ENCODE data around the gene ABHD1.
"Not testable (repeated sequence)": the region's sequence is repeated elsewhere in the genome, so short reads cannot be mapped to it uniquely, and the experiment has no call there.

ABHD1 gene

DNA sequence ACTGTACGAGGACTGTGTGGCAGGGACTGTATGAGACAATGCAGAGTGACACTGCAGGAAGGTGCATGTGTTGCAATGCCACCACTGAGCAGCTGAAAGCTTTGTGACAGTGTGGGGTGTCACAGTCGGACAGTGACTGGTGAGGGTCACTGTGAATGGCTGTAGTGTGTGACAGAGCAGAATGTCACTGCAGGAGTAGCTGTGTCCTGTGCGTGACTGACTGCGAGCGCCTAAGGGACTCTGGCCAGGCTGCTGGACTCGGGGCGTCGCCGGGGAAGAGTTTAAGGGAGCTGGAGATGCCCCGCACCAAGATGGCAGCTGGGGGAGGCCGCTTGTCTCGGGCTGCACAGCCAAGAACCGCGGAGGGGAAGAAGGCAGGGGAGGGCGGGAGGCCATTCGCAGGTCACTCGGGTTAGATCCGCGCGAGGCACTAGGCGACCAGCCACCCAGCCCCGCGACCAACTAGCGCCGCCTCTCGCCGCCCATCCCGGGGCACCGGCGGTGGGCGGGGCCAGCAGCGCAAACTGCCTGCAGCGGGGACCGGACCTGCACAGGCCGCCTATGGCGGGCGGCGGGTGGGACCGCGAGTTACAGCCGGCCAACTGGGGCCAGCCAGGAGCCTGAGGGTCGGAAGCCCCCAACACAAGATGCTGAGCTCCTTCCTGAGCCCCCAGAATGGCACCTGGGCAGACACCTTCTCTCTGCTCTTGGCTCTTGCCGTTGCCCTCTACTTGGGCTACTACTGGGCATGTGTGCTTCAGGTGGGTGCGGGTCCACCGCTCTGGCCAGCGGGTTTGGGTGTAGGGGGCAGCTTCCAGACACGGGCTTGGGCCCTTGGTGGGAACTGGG lies at the start of gene ABHD1:
Gene ABHD1, plus strand, starts transcription at position 514 of the 849 bp plus-strand sequence. Its CDS starts 134 bp downstream, at position 648.
- DNase-seq, result peak; percentile 58

DNA sequence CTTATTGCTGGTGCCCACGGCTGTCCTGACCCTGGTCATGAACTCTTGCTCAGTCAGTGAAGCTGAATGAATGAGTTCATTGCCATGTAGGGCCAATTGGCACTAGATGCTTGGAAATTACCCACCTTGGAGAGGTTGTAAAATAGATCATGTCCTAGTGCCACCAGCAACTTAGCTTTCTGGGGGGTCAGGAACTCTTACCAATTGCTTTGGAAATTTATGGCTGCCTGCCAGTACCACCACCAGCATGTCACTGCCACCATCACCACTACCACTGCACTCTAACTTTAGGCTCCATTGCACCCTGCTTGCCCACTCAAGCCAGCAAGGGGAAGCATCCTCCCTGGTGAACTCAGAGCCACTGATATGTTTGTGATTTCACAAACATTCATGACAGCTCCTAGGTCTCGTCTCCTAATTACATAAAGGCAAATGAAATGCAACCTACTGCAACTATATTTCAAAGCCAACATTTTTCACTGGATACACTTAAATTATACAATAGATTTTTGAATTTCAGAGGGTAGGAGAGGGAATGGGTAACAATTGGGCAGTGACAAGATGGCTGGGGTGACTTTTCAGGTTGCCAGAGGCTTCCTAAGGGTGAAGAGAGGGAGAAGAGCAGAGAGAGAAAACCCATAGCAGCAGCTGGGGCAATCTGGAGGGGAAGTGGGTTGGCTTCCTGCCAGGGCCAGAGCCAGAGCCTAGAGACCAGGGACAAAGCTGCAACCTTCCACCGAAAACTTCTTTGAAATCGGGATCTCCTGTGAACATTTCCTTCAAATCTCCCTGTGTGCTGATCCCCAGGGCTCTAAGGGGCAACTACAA lies 48.7 kb upstream of the ABHD1 start:
- peak; percentile 32 for DNase-seq

DNA sequence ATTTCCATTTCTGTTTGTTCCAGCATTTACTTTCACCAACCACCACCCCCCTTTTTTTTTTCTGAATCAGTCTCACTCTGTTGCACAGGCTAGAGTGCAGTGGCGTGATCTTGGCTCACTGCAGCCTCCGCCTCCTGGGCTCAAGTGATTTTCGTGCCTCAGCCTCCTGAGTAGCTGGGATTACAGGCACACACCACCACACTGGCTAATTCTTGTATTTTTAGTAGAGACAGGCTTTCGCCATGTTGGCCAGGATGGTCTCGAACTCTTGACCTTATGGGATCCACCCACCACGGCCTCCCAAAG lies 48.1 kb upstream of the ABHD1 start:
- DNase-seq, result not testable (repeated sequence)

DNA sequence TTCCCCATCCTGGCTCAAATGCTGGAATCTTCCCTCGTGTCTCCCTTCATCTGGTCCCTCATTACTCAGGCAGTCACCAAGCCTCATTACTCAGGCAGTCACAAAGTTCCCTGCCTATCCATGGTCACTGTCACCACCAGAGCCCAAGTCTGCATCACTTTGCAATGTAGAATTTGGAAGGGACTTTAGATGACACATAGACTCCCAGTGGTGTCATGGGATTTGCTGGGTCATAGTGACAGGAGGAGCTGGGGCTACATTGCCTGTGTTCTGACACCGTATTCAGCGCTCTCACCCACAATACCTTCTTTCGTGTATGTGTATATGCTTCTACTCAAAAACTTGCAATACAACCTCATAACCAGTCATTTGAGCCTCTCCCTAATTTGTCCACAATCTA lies 47.3 kb upstream of the ABHD1 start:
- DNase-seq, result no peak

DNA sequence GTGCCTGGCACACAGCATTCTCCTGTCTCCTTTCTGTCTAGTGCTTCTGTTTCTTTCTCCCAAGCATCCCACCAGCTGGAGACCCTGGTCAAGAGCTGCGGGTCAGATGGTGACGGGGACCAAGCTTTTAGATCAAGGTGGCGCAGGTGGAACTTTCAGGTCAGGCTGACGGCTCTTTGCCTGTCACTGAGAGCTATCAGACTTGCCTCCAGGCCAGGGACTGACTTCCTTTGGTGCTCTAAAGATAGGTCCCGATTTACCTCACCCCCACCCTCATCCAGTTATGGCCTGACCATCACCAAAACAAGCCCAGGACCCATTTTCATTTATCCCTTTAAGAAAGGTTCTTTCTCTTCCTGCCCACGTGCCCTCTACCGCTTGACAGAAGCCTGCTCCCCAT lies 46.4 kb upstream of the ABHD1 start:
- DNase-seq, result no peak

DNA sequence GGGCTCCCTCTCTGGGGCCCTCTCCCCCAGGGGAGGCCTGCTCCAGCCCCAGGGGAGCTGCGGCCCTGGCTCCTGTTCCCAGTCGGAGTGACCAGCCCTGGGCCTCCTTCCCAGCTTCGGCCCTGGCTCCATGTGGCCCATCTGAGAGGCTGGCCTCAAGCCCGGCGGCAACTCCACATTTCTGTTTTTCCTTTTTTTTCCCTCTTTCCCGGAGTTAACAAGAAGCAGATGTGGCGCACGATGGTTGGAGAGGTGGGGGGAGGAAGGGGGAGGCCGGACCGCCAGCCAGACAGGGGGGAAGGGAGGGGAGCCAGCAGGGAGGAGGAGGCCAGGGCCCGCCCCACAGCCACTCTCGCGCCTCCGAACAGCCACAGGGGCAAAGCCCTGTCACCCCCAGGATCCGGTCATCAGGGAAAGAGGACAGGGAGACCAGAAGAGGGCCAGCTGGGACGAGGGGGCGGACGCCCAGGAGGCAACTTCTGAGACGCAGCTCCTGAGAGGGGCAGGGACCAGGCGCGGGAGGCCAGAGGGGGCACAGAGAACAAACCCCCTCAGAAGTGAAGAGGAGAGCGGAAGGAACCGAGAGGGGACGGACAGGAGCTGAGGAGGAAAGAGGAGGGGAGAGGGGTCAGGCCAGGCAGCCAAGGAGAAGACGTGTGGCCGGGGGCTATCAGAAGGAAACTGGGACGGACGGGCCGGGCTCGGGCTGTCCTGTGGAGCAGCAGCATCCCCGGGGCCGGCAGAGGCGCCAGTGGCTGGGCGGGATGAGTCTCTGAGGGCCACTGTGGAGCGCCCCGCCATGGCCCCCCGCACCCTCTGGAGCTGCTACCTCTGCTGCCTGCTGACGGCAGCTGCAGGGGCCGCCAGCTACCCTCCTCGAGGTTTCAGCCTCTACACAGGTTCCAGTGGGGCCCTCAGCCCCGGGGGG lies 45.1 kb upstream of the ABHD1 start, which contains the start of gene EMILIN1:
Gene EMILIN1, plus strand, starts transcription at position 349 of the 928 bp plus-strand sequence. Its CDS starts 451 bp downstream, at position 800.
- no peak for DNase-seq

DNA sequence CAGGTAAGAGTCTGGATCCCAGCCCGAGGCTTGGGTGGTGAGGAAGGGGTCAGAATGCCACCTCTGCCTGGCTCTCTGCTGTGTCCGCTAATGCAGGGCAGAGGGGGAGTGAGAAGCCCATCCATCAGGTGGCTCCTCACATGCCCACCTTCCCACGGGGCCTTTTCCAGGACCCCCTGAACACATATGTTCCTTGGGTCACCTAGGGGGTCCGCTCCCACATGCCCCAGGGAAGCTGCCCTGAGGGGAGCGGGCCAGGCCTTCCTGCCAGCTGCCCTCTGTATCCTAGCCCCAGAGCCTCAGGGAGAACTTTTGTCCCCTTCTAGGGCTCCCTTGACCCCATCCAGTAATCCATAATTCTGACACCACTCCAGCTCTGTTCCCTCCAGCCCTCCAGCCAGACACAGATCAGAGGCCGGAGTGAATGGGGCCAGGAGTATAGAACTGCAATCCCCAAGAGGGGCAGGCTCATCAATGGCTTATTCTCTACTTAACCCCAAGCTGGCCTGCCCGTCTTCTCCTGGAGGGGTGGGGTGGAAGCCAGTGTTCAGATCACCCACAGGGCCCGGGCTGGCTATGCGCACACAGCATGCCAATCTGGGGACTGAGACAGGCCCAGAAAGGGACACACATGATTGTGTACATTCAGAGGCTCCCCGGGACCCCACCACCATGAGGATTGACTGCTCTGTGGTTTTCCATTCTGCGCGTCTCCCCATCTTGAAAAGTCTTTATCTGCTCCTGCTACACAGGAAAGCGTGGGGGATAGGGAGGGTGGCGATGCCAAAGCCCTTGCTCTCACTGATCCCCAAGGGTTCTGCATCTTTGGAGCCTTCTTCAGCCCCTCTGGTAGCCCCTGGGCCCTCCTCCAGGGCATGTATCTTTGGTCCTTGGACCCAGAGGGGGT lies 44.1 kb upstream of the ABHD1 start:
- no peak for DNase-seq

DNA sequence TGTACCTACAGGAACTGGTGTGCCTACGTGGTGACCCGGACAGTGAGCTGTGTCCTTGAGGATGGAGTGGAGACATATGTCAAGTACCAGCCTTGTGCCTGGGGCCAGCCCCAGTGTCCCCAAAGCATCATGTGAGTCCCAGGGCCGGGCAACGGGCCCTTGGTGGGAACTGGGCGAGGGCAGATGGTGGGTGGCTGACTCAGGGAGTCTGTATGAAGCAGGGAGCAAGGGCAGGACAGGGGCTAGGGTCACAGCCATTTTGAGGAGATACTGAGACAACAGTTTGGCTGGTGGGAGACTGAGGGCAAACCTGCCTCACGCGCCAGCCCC lies 43.5 kb upstream of the ABHD1 start:
- no peak for DNase-seq

DNA sequence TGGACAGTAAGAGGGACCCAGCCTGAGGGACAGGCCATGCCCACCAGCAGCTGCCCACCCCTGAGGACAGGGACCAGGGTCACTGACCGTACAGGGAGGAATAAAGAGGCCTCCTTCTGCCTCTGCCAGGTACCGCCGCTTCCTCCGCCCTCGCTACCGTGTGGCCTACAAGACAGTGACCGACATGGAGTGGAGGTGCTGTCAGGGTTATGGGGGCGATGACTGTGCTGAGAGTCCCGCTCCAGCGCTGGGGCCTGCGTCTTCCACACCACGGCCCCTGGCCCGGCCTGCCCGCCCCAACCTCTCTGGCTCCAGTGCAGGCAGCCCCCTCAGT lies 43.0 kb upstream of the ABHD1 start:
- DNase-seq, result no peak

DNA sequence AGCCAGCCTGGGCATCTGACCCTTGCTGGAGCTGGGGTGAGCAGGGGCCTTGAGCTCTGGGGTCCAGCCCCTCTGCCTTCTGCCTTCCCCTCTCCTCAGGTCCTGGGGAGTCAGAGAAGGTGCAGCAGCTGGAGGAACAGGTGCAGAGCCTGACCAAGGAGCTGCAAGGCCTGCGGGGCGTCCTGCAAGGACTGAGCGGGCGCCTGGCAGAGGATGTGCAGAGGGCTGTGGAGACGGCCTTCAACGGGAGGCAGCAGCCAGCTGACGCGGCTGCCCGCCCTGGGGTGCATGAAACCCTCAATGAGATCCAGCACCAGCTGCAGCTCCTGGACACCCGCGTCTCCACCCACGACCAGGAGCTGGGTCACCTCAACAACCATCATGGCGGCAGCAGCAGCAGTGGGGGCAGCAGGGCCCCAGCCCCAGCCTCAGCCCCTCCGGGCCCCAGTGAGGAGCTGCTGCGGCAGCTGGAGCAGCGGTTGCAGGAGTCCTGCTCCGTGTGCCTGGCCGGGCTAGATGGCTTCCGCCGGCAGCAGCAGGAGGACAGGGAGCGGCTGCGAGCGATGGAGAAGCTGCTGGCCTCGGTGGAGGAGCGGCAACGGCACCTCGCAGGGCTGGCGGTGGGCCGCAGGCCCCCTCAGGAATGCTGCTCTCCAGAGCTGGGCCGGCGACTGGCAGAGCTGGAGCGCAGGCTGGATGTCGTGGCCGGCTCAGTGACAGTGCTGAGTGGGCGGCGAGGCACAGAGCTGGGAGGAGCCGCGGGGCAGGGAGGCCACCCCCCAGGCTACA lies 41.4 kb upstream of the ABHD1 start:
- DNase-seq, result no peak

DNA sequence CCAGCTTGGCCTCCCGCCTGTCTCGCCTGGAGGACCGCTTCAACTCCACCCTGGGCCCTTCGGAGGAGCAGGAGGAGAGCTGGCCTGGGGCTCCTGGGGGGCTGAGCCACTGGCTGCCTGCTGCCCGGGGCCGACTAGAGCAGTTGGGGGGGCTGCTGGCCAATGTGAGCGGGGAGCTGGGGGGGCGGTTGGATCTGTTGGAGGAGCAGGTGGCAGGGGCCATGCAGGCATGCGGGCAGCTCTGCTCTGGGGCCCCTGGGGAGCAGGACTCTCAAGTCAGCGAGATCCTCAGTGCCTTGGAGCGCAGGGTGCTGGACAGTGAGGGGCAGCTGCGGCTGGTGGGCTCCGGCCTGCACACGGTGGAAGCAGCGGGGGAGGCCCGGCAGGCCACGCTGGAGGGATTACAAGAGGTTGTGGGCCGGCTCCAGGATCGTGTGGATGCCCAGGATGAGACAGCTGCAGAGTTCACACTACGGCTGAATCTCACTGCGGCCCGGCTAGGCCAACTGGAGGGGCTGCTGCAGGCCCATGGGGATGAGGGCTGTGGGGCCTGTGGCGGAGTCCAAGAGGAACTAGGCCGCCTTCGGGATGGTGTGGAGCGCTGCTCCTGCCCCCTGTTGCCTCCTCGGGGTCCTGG lies 40.7 kb upstream of the ABHD1 start:
- DNase-seq, result no peak

DNA sequence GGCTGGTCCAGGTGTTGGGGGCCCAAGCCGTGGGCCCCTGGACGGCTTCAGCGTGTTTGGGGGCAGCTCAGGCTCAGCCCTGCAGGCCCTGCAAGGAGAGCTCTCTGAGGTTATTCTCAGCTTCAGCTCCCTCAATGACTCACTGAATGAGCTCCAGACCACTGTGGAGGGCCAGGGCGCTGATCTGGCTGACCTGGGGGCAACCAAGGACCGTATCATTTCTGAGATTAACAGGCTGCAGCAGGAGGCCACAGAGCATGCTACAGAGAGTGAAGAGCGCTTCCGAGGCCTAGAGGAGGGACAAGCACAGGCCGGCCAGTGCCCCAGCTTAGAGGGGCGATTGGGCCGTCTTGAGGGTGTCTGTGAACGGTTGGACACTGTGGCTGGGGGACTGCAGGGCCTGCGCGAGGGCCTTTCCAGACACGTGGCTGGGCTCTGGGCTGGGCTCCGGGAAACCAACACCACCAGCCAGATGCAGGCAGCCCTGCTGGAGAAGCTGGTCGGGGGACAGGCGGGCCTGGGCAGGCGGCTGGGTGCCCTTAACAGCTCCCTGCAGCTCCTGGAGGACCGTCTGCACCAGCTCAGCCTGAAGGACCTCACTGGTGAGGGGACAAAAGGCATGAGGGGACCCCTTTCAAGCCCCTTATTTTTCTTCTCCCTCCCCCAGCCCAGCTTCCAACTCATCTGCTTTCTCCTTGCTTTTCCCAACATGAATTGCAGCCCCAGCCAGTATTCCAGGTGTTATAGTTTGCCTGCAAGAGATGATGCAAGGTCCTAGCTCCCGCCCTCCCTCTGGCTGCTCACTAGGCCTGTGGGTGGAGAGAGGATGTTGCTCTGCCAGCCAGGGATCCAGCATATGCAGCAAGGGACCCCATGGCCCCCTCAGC lies 40.0 kb upstream of the ABHD1 start:
- no peak for DNase-seq

DNA sequence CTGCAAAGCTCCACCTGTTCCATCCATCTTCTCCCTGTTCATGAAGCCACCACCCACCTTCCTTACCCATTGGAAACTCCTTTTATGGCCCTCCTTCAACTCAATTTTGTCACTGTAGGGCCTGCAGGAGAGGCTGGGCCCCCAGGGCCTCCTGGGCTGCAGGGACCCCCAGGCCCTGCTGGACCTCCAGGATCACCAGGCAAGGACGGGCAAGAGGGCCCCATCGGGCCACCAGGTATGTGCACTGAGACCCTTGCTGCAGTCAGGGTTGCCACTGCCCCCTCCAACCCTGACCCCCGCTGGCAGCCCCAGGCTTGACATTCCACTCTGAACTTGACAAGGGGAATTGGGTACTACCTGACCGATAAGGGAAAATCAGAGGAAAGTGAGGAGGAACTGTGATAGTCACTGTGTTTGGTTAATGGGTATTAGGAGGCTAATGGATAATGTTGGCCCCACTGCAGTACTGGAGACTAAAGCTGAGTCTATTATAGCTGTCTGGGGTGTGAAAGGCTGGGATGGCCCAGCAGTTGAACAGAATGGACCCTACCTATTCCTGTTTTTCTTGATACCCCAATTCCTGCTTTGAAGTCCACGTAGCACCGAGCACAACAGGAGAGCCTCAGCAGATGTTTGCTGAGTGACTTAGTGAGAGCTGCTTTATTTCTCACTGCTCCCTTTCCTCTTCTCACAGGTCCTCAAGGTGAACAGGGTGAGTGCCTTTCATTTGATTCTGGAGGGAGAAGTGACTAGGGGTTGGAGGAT lies 39.1 kb upstream of the ABHD1 start:
- DNase-seq, result no peak

DNA sequence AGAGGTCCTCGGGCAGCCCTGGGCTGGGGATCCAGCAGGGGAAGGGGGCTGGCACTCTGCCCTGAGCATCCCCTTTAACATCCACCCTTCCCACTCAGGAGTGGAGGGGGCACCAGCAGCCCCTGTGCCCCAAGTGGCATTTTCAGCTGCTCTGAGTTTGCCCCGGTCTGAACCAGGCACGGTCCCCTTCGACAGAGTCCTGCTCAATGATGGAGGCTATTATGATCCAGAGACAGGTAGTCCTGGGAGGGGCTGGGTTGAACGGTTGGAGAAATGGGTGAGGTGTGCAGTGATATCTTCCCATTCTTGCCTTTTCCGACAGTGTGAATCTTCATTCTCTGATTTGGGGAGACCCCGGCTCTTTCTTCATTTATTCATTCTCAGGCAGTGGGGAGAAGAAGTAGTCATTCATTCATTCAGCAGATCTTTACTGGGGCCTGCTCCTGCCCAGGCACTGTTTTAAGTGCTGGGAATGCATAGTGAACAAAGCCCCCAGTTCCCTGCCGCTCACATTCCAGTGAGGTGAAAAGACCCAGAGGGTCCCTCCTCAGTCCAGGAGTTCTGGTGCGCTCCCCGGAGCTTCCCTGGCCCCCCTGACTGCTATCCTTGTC lies 38.4 kb upstream of the ABHD1 start:
- DNase-seq, result no peak

DNA sequence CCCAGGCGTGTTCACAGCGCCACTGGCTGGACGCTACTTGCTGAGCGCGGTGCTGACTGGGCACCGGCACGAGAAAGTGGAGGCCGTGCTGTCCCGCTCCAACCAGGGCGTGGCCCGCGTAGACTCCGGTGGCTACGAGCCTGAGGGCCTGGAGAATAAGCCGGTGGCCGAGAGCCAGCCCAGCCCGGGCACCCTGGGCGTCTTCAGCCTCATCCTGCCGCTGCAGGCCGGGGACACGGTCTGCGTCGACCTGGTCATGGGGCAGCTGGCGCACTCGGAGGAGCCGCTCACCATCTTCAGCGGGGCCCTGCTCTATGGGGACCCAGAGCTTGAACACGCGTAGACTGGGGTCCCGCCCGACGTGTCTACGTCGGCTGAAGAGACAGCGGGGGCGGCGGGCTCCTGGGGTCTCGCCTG lies 37.9 kb upstream of the ABHD1 start:
- peak; percentile 31 for DNase-seq

DNA sequence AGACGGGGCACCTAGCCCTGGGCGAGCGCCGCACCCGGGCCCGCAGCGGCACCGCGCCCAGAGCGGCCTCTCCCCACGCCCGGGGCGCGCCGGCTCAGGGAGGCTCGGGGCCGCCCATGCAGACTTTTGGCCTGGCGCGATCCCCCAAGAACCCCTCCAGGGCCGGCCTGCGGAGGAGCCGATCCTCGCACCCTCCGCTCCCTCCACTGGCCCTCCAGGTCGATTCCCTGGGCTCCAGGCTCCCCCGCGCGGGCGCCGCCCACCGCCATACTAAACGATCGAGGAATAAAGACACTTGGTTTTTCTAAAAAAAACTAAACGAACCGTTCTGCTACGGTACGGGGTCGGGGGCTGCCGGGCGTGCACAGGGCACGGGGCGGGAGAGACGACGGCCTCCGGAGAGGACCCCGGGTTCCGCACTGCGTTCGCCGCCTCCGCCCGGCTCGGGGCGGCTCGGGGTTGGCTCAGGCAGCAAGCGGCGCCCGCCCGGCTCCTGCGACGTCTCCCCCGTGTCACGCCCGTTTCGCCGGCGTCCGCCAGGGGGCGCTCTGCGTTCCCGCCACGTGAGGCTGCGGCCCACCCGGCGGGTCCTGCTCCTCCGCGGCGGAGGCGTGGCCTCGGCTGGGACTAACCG lies 37.4 kb upstream of the ABHD1 start:
- DNase-seq, result peak; percentile 90

DNA sequence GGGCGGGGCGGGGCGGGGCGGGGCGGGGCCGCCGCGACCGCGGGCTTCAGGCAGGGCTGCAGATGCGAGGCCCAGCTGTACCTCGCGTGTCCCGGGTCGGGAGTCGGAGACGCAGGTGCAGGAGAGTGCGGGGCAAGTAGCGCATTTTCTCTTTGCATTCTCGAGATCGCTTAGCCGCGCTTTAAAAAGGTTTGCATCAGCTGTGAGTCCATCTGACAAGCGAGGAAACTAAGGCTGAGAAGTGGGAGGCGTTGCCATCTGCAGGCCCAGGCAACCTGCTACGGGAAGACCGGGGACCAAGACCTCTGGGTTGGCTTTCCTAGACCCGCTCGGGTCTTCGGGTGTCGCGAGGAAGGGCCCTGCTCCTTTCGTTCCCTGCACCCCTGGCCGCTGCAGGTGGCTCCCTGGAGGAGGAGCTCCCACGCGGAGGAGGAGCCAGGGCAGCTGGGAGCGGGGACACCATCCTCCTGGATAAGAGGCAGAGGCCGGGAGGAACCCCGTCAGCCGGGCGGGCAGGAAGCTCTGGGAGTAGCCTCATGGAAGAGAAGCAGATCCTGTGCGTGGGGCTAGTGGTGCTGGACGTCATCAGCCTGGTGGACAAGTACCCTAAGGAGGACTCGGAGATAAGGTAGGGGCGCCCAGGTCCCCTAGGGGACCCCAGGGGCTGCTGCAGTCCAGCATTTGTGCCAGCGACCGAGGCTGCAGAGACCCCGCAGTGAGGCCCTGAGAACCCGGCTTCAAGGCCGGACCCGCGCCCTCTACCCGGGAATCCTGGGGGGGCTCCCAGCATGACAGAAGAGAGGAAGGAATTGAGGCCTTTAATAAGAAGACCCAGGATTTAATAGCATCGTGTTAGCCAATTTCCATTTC lies 36.7 kb upstream of the ABHD1 start, which contains the start of gene KHK:
Gene KHK, plus strand, starts transcription at position 49 of the 870 bp plus-strand sequence. Its CDS starts 488 bp downstream, at position 537.
- DNase-seq, result peak; percentile 77
